Thyroid gland (tissue), 4 donors: Measurements from ENCODE around the gene LCNL1. TPM values are rescaled to one million over a fixed set of nuclear protein-coding genes. Genes with fewer than 3 reads are reported as not detected.

Experiments
- DNase-seq, 2 donors: peaks; one replicate each; pipeline ENCODE4 v3.0.0-alpha.2; 2019
- H3K27ac ChIP-seq, 3 donors: fragments of 200-600 bp; sonication (generic); 1 replicate in 2 of 3; 2 replicates in 1 of 3; pipeline ENCODE4 v1.5.1; 2016 to 2019; ENCODE audit warnings: mild to moderate bottlenecking in 1 of 3, moderate library complexity in 1 of 3
- H3K27me3 ChIP-seq: fragments of 200-600 bp; sonication (generic); one replicate; pipeline ENCODE4 v1.5.1; 2019
- H3K36me3 ChIP-seq, 2 donors: fragments of 200-600 bp; sonication (generic); one replicate each; pipeline ENCODE4 v1.5.1; 2016 to 2019
- H3K4me1 ChIP-seq, 2 donors: fragments of 200-600 bp; sonication (generic); one replicate each; pipeline ENCODE4 v1.5.1; 2017 to 2019
- H3K4me3 ChIP-seq, 3 donors: fragments of 200-600 bp; sonication (generic); replicated peaks in 1 of 3; 1 replicate in 2 of 3; 2 replicates in 1 of 3; pipeline ENCODE4 v1.5.1; 2016; ENCODE audit warnings: mild to moderate bottlenecking in 1 of 3
- H3K9me3 ChIP-seq: fragments of 200-600 bp; sonication (generic); one replicate; pipeline ENCODE4 v1.5.1; 2017
- CTCF ChIP-seq, 6 experiments: fragments of 200-600 bp in 3 of 6; fragments of 450-650 bp in 3 of 6; sonication (generic) in 3 of 6; IDR thresholded peaks; one replicate each; pipeline ENCODE4 v1.5.1; 2016 to 2019; ENCODE audit warnings: antibody characterized with exemption in 6 of 6, mild to moderate bottlenecking in 2 of 6, inconsistent platforms in 1 of 6, moderate library complexity in 1 of 6
- POLR2A ChIP-seq, 2 donors: fragments of 450-650 bp; IDR thresholded peaks; one replicate each; pipeline ENCODE4 v1.6.1; 2017; ENCODE audit warnings: antibody characterized with exemption in 2 of 2, mild to moderate bottlenecking in 2 of 2, moderate library complexity in 1 of 2
- WGBS, 2 donors: methylation state at CpG; one replicate each; pipeline ENCODE4 v1.1.5; 2017; 5-methylcytosine and 5-hydroxymethylcytosine counted together
- intact Hi-C: fragments of 100-400 bp; cut with DNase I; formaldehyde crosslinking; loops from one replicate; pipeline ENCODE4 v1.15.1; 2023
- total RNA-seq, 4 donors: library from RNA; depleted of rRNA; stranded (reverse); fragments of >200 nt; gene quantifications; one replicate each; pipeline ENCODE4 v1.2.3, GENCODE V29; 2016

Gene LCNL1
- total RNA-seq, 4 donors from 2014 or later, result 0.54 TPM; not detected in 3

- Histone ChIP-seq H3K36me3 (no peaks in the 10 kb centered on the region), H3K4me3 (no peak overlapping the region), H3K9me3 (no peaks in the 10 kb centered on the region), H3K27me3 (no peaks in the 10 kb centered on the region), H3K27ac (no peak overlapping the region), H3K4me1 (peaks cover 27 to 39% of the 10 kb centered on the region in 2 donors)
- TF ChIP-seq CTCF (IDR thresholded peaks at IDR 0.05) (no peak), POLR2A (IDR thresholded peaks at IDR 0.05) (no peak)
- 66 to 69% methylated on average over 10 of the region's 10 CpGs for WGBS, 2 donors
- DNase-seq, result no peak
- intact Hi-C loops, result no loop called here
These were observed 7.6 kb downstream of the LCNL1 start for GRCh38 chr9:136990242-136990911.

GRCh38 chr9:136991993-136992818 lies 9.4 kb downstream of the LCNL1 start, which contains the start of gene PAXX:
PAXX (plus strand) TSS chr9:136992422; CDS start chr9:136992444, 22 bp downstream.
- no peaks in the 10 kb centered on the region for H3K27me3 ChIP-seq
- 13% methylated on average over 3 of the region's 92 CpGs; no CpG with 5 or more reads in 1 of the 2 donors for WGBS, 2 donors
- intact Hi-C loops, result no loop called here
- H3K36me3 ChIP-seq, result no peaks in the 10 kb centered on the region
- H3K4me1 ChIP-seq, result peaks cover 44 to 55% of the 10 kb centered on the region in 2 donors
- peak; percentile 91 to 92 for DNase-seq
- peak within 1 kb of the TSS; percentile 57 to 78 (median 74) for H3K27ac ChIP-seq
- no peaks in the 10 kb centered on the region for H3K9me3 ChIP-seq
- peak within 1 kb of the TSS in 2 of 3 donors; percentile 46 to 75 for H3K4me3 ChIP-seq
- peak in 1 of 6 experiments; percentile 12 for TF ChIP-seq CTCF (IDR thresholded peaks at IDR 0.05)
- TF ChIP-seq POLR2A (IDR thresholded peaks at IDR 0.05), result peak in 1 of 2 donors; percentile 53

- TF ChIP-seq POLR2A (IDR thresholded peaks at IDR 0.05) (no peak), CTCF (IDR thresholded peaks at IDR 0.05) (no peak)
- intact Hi-C loops, result no loop called here
- Histone ChIP-seq H3K27ac (peak overlapping the region in 2 of 3 donors; percentile 35 to 78), H3K4me3 (peak overlapping the region in 2 of 3 donors; percentile 46 to 75), H3K9me3 (no peaks in the 10 kb centered on the region), H3K4me1 (peaks cover 46 to 62% of the 10 kb centered on the region in 2 donors), H3K36me3 (no peaks in the 10 kb centered on the region), H3K27me3 (no peaks in the 10 kb centered on the region)
- DNase-seq, result no peak
- WGBS, 2 donors, result no CpG with 5 or more reads among the region's 18 CpGs
These were observed 10.1 kb downstream of the LCNL1 start for GRCh38 chr9:136992819-136993369.

- no peaks in the 10 kb centered on the region for H3K27me3 ChIP-seq
- 65 to 71% methylated on average over 16 to 19 of the region's 54 CpGs for WGBS, 2 donors
- H3K9me3 ChIP-seq, result no peaks in the 10 kb centered on the region
- no peaks in the 10 kb centered on the region for H3K36me3 ChIP-seq
- H3K27ac ChIP-seq, result peak overlapping the region in 1 of 3 donors; percentile 78
- peak overlapping the region in 1 of 3 donors; percentile 24 for H3K4me3 ChIP-seq
- H3K4me1 ChIP-seq, result peaks cover 46 to 69% of the 10 kb centered on the region in 2 donors
- TF ChIP-seq CTCF (IDR thresholded peaks at IDR 0.05), result no peak
- no peak for TF ChIP-seq POLR2A (IDR thresholded peaks at IDR 0.05)
- no peak for DNase-seq
- intact Hi-C loops, result no loop called here
These were observed 11.5 kb downstream of the LCNL1 start for GRCh38 chr9:136994180-136994887.
